IPS-NIHi7 (cell line): ENCODE measurements around the gene CDC42BPB.
A peak's percentile ranks its signal among the peaks of the same experiment; 100 is the strongest.

Experiments used
- DNase-seq: peaks from one replicate; pipeline ENCODE4 v3.0.0; 2012; ENCODE audit warnings: mixed read lengths; ENCODE audit errors: extremely low spot score

The CDC42BPB gene

DNA sequence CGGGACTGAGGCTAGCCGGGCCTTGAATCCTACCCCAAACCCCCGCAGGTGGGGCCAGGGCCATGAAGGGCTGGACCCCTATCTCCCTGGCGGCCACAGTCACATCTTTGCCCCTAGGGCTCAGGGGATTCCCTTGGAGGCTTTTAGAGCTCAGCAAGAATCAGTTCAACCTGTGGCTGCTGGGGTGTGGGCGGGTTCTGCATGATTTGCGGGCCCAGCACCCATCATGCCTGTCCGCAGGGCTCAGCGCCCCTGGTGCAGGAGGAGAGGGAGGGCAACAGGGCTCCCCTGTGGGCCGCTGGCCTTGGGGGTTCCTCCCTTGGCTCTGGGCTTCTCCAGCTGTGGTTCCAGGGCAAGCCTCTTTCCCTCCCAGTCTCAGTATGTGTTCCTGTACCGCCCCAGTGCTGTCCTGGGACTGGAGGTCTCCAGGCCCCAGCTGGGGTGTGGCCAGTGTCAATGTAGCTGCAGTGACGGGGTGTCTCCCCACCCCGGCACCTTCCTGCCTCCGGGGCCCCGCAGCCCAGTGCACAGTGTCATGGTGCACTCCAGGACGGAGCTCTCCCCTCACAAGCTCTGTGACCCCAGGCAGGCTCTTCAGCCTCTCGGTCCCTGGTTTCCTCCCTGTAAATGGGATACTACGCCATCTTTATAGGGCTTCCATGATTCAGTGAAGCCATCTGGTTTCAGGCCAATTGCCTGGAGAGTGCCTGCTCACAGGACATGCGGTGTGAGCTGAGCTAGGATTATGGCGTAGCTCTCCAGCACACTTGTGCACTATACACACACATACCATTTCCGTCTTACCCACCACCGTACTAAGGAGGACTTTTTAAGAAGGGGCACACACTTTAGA lies 16.8 kb upstream of the CDC42BPB start:
- DNase-seq, result no peak

DNA sequence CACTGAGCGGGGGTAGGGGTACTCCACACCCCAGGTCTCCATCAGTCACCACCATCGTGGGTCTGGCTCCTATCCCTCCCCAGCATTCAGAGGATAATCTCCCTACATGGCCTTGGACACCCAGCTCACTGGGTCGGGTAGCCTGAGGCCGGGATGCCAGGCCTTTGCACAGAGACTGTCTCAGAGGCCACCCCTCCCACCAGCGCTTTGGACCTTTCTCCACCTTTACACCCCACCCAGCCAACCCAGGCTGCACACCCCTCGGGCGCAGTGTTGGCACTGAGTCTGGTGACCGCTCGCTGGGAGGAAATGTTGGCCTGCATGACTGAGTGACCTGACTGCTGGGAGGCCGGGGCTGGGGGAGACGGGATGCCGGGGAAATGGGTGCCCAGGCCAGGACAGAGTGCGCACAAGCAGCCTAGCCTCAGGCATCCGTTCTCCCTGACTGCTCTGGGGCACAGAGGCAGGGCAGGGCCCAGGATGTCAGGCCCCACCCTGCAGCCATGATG lies 16.1 kb upstream of the CDC42BPB start:
- no peak for DNase-seq

DNA sequence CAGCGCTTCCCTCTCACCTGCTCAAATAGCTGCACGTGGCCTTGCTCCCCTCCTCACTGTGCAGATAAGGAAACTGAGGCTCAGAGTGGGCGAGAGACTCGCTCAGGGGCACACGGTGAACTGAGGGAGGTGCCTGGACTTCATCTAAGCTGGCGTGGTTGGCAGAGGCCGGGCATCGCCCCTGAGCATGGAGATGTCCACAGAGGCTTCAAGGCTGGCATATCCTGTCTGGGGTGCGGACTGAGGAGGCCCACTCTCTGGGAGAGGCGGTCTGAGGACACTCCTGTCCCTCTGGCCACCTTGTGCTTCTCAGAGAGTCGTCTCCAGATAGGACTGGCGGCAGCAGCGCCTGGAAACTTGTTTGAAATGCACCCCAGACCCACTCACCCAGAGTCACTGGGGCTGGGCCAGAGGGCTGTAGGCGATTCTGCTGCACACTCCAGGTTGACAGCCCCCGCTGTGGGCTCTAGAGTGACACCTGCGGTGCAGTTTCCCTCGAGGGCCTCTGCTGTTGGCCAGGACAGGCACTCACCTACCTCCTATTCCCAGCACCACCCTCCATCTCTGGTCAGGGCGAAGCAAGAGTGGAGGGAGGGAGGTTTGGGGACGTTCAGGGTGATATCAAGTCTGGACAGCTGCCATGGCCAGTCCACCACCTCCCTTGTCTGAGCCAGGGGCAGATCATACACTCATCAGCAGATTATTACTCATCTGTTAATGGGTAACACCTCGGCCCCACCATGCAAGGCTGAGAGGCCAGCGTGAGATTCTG lies 15.4 kb upstream of the CDC42BPB start:
- no peak for DNase-seq

DNA sequence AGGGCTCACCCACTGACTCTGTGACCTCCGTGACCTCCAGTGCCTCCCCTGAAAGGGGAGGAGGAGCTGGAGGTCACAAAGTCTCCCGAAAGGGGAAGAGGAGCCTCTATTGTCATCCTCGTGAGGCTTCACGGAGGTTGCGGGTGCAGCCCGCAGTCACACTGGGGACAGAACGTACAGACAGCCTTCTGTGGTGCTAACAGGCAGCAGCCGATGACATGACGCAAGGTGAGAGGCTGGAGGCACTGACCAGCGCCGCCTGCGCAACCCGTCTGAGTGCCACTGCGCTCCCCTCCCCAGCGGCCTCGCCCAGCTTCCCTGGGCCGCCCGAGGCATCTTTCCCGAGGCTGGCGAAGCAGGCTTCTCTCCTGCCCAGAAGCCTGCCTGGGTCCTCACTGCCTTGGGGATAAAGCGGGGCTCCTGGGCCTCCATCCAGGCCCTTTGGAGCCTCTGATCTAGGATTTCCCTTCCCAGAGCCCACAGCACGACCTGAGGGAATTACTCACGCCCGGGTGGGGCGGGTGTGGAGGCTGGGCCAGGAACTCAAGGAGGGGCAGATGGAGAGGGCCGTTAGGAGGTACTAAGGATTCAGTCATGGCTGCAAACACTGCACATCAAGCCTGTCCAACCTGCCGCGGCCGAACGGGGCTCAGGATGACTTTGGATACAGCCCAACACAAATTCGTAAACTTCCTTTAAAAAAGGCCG lies 14.3 kb upstream of the CDC42BPB start:
- DNase-seq, result no peak

DNA sequence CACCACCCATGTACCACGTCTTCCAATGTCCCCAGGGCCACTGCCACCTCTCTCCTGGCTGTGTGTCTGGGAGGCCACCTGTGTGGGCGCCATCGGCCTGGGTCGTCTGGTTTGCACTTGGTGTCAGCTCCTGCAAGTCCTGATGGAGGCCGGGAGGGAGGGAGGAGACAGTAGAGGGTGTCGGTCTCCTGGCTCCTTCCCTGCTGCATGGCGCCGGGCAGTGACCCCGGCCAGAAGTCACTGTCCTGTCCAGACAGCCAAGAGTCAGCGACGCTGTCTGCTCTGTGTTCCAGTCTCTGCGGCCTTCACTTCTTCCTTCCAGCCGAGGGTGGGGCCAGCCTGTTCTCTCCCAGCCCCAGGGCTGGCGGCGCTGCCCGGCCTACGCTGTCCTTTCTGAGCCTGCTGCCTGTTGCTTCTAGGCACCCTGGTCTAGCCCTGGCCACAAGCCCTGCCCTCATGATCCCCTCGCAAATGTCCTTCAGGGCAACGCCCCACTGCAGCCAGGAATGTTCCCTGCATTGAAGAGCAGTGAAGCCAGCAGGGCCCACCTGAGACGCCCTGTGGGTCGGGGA lies 13.7 kb upstream of the CDC42BPB start:
- DNase-seq, result no peak

DNA sequence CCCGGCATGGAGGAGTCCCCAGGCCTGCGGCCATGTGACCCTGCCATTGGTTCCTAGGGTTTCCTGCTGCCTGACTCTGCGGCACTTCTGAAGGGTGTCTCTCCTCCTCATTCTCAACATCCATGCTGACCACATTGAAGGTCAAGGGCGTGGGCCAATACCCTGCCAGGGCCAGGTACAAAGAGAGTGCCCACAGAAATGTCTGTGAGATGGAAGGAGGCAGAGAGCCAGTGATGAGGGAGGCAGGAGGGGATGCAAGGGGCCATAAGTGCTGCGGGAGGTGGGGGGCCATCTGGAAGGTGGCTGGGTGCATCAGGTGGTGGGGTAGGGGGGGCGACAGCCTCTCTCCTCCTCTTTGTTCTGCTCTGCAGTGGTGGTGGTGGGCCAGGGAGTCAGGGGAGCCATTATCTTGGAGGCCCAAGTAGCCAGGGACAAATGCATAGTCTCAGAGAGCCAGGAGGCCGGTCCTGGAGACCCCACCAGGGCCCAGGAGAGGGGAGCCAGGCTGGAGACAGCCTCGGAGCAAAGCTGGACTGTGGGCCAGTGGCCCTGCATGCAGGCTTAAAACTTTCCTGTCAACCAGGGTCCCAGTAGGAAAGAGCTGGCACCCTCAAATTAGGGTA lies 13.0 kb upstream of the CDC42BPB start:
- DNase-seq, result no peak

DNA sequence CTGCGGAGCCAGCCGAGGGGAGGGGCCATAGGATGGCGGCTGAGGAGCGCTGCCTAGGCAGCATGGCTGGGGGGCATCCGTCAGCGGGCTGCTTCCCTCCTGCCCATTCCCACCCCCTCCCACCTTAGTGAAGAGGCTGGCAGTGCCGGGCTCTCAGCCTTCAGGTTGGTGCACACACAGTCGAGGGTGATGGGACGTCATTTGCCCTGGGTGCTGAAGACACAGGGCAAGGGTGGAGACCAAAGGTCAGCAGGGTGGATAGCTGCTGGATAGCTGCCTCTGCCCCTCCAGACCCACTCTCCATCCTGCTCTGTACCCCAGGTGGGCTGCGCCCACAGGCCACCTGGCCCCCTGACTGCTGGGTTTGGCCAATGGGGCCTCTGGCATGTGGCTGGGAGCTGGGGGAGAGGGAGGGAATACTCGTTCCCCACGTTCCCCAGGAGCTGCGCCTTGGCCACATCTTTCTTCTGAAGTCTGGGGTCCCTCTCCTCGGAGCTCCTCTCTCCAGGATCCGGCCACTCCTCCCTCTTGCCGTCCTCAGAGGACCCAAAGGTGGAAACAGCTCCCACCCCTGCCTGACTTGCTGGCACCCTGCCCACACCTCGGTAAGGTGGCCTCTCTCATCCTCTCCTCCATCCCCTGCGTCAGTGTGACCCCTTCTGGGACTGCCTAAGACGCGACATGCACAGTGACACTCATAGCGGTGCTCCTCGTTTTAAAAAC lies 11.2 kb upstream of the CDC42BPB start:
- no peak for DNase-seq

DNA sequence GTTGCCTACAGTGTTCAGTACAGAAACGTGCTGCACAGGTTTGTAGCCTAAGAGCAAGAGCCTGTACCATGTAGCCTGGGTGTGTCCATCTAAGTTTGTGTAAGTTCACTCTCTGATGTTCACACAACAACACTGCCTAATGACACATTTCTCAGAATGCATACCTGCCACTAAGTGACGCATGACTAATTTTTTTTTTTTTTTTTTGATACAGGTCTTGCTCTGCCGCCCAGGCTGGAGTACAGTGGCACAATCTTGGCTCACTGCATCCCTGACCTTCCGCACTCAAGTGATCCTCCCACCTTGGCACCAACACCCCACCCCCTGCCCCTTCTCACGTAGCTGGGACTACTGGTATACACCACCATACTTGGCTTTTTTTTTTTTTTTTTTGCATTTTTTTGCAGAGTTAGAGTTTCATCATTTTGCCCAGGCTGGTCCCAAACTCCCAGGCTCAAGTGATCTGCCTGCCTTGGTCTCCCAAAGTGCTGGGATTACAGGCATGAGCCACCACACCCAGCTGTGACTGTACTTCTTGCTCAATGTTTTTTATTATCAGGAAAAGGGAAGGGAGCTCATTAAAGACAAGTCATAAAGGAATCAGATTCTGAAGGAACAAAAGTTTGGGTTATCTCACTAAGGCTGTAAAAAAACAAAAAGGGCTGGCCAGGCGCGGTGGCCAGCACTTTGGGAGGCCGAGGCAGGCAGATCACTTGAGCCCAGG lies 10.0 kb upstream of the CDC42BPB start:
- no peak for DNase-seq

DNA sequence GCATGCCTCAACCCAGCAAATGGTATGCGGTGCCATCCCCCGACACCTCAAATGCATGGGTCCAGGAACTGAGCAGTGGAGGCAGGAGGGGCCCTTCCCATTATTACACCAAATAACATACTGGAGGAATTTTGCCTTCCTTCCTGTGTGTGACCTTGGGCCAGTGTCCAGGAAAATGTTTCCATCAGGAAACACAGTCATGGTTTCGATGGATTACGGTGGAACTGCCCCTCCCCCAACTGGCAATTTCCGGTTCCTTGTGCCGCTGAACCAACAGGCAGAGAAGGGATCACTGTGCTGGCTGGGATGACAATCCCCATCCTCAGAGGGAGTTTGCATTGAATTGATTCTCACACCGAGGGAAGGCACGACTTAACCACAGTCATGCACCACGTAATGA lies 9.1 kb upstream of the CDC42BPB start:
- DNase-seq, result no peak

DNA sequence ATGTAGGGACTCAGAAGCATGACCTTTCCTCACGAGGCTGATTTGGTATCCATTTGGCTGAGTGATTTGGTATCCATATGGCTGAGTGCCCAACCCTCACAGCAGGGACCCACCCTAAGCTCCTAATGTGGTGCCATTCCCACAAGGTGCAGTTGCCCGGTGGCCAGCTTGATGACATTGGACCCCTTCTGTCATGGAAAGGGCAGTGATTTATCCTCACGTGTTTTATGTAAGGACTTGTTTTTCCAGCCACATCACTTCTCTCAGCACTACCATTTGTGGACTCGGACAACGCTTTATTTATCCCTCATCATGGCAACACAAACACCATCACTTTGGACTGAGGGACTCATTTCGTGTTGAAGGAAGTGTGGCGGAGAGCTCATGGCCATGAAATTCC lies 8.5 kb upstream of the CDC42BPB start:
- no peak for DNase-seq

DNA sequence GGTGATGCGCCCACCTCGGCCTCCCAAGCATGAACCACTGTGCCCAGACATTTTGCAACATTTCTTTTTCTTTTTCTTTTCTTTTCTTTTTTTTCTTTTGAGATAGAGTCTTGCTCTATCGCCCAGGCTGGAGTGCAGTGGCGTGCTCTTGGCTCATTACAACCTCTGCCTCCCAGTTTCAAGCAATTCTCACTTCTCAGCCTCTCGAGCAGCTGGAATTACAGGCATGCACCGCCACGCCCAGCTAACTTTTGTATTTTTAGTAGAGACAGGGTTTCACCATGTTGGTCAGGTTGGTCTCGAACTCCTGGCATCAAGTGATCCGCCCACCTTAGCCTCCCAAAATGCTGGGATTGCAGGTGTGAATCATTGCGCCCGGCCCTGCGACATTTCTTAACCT lies 7.6 kb upstream of the CDC42BPB start:
- DNase-seq, result no peak

DNA sequence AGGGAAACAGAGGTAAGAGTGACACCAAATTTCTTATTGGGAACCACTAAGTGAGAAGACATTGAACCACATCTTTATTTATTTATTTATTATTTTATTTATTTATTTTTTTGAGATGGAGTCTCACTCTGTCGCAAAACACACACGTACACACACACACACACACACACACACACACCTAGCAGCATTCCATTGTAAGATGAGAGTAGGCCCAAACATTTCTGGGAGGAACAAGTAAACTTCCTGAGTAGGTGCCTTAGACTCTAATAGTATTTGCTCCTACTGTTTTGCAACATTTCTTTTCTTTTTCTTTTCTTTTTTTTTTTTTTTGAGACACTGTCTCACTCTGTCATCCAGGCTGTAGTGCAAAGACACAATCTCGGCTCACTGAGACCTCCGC lies 7.1 kb upstream of the CDC42BPB start:
- DNase-seq, result no peak

DNA sequence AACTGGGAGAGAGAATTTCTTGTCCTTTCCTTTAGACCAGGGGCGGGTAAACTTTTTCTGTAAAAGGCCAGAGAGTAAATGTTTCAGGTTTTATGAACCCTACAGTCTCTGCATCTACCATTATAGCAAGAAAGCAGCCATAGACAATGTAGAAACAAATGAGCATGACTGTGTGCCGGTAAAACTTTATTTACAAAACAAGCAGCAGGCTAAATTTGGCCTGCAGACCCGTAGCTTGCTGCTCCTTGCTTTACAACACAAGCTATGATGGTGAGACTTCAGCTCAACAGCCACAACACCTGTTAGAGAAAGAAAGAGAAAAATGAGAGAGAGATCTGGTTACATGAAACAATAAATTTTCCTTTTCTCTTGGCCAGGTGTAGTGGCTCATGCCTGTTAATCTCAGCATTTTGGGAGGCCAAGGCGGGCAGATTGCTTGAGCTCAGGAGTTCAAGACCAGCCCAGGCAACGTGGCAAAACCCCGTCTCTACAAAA lies 4.2 kb upstream of the CDC42BPB start:
- no peak for DNase-seq

DNA sequence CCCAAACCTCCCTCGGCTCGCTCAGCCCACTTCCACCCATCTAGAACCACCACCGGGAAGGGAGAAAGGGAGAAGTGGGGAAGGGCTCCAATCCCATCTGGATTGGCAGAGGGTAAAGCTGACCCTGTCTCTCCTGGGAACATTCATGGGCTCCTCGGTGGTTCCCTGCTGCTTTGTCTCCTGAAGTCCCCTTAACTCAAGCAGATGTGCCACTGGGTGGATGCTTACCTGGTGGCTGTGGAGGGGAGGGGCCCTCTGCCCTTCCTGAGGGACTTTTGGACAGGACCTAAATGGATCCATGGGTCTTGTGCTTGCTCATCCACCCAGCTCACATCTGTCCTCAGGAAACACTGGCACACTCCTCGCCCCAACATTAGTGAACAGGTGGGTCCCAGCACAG lies 2.2 kb upstream of the CDC42BPB start:
- DNase-seq, result no peak

DNA sequence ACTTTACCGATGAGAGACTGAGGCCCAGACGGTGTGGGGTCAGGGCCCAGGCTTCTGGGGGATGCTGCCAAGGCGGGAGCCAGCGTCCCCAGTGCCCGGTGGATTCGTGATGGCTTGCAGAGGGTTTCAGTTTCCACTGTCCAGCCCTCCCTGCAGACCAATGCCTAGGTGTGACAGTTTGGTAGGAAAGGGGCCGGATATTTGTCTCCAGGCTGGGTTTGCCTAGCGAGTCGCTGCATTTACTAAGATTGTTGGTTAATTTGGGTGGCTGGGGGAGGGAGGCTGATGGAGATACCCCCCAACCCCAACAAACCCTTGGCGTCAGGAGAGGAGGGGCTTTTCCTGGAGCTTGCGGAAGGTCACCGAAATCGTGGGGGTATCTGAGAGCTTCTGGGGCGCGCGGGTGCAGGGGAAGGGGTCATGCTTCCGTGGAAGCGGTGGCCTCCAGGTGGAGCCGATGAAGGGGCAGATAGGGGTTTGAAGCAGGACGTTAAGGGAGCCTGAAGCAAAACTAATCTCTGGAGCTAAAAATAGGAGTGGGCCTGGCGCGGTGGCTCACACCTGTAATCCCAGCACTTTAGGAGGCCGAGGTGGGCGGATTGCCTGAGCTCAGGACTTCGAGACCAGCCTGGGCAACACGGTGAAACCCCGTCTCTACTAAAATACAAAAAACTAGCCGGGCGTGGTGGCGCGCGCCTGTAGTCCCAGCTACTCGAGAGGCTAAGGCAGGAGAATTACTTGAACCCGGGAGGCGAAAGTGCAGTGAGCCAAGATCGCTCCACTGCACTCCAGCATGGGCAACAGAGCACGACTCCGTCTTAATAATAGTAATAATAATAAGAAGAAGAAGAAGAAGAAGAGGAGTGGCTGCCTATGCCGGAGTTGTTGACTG lies 1.1 kb upstream of the CDC42BPB start:
- no peak for DNase-seq

DNA sequence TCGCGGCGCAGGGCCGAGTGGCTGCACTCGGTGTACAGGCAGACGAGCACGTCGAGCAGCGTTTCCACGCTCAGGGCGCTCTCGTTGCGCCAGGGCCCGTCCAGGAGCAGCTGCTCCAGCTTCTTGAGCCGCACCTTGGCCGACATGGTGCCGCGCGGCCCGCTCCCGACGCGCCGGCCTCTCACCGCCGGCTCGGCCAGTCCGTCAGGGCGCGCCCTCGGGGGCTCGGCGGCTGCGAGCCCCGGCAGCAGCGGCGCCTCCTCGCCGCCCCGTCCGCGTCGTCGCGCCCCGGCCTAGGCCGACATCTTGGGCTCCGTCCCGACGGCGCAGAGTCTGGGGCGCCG lies 349 bp downstream of the CDC42BPB start:
- no peak for DNase-seq

DNA sequence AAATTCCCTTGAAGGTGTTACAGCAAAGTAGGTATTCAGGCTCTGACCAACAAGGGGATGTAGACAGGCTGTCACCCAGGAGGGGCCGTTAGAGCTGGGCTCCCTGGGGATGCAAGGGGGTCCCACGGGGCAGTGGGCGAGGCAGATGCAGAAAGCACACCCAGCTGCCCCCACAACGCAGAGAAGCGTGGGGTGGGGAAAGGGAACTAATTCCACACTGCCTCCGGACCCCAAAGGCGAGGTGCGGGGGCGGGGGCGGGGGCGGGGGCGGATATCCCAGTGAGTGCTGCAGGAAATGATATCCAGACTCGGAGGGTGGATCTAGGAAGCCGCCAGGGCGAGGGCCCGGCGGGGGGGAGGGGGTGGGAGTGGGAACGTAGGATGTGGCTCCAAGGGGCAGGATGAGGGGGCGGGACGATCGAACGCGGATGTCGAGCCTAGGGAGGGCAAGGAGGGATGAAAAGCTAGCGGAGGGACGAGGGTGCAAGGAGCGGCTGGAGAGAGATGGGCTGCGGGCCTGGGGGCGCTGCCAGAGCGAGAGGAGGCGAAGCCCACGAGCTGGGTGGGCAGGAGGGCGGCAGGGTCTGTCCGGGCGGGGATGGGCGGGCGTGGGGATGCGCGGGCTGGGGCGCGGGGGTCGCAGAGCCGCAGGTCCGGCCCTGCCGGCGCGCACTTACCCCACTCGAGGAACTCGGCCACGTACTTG lies 874 bp downstream of the CDC42BPB start:
- DNase-seq, result peak; percentile 85

DNA sequence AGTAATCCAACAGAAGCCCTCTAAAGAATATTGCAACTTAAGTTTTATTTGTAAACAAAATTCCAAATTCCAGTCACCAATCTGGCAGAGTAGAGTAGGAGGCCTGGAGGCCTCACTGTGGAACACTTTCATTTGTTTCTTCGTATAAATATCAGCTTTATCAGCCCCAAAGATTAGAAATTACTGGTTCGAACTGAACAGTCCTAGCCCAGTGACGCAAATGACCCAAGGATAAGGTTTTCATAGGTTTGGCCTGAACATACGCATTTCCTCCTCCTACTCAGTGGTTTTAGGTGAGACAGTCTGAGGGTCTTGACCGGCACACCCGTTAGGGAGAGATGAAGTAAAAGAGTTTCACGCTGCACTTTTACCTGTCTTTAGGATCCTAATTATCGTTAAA lies 1.7 kb downstream of the CDC42BPB start:
- no peak for DNase-seq
